Neural progenitor cell (in vitro differentiated cells): ENCODE results near the gene SLC13A4. TPM values are rescaled to one million over a fixed set of nuclear protein-coding genes. Genes with fewer than 3 reads are reported as not detected.

Source experiments
- DNase-seq: peaks from one replicate; pipeline ENCODE4 v3.0.0-alpha.2; 2016; ENCODE audit warnings: low spot score
- H2AFZ ChIP-seq: fragments of 200-600 bp; sonication (generic); replicated peaks from 2 replicates; pipeline ENCODE4 v1.6.1; 2016; ENCODE audit warnings: antibody characterized with exemption
- H3F3A ChIP-seq: fragments of 200-600 bp; sonication (generic); 2 replicates; pipeline ENCODE4 v1.6.1; 2016; ENCODE audit warnings: antibody characterized with exemption, low read depth
- H3K27ac ChIP-seq: fragments of 200-600 bp; sonication (generic); 2 replicates; pipeline ENCODE4 v1.5.1; 2016; ENCODE audit warnings: mild to moderate bottlenecking
- H3K27me3 ChIP-seq: fragments of 200-600 bp; sonication (generic); 2 replicates; pipeline ENCODE4 v1.6.1; 2016; ENCODE audit warnings: mild to moderate bottlenecking, moderate library complexity
- H3K36me3 ChIP-seq: fragments of 200-600 bp; sonication (generic); 2 replicates; pipeline ENCODE4 v1.5.1; 2016
- H3K4me1 ChIP-seq: fragments of 200-600 bp; sonication (generic); 2 replicates; pipeline ENCODE4 v1.6.1; 2016; ENCODE audit warnings: mixed run types
- H3K4me2 ChIP-seq: fragments of 200-600 bp; sonication (generic); 2 replicates; pipeline ENCODE4 v1.6.1; 2016
- H3K4me3 ChIP-seq: fragments of 200-600 bp; sonication (generic); 2 replicates; pipeline ENCODE4 v1.5.1; 2016
- H3K79me2 ChIP-seq: fragments of 200-600 bp; sonication (generic); 2 replicates; pipeline ENCODE4 v1.6.1; 2016; ENCODE audit warnings: low read depth
- H3K9ac ChIP-seq: fragments of 200-600 bp; sonication (generic); 2 replicates; pipeline ENCODE4 v1.6.1; 2016
- H3K9me3 ChIP-seq: fragments of 200-600 bp; sonication (generic); 2 replicates; pipeline ENCODE4 v1.5.1; 2016; ENCODE audit warnings: low read depth
- H4K20me1 ChIP-seq: fragments of 200-600 bp; sonication (generic); 2 replicates; pipeline ENCODE4 v1.6.1; 2016; ENCODE audit warnings: low read depth
- H3K27ac Mint-ChIP-seq: 3 replicates; pipeline ENCODE4 v1.8.0; 2021; ENCODE audit warnings: mixed read lengths
- H3K27me3 Mint-ChIP-seq: 2 replicates; pipeline ENCODE4 v1.8.0; 2022; ENCODE audit warnings: low read depth, mild to moderate bottlenecking, inconsistent platforms, moderate library complexity, mixed read lengths; ENCODE audit not compliant: insufficient read depth
- H3K36me3 Mint-ChIP-seq: 3 replicates; pipeline ENCODE4 v1.8.0; 2021; ENCODE audit warnings: mixed read lengths
- H3K4me1 Mint-ChIP-seq: 3 replicates; pipeline ENCODE4 v1.8.0; 2021; ENCODE audit warnings: mixed read lengths
- H3K4me3 Mint-ChIP-seq: 3 replicates; pipeline ENCODE4 v1.8.0; 2021; ENCODE audit warnings: mild to moderate bottlenecking, moderate library complexity, mixed read lengths
- H3K9me3 Mint-ChIP-seq: 3 replicates; pipeline ENCODE4 v1.8.0; 2020; ENCODE audit warnings: mixed read lengths
- CTCF ChIP-seq: fragments of 200-600 bp; sonication (generic); IDR thresholded peaks from 2 replicates; pipeline ENCODE4 v1.5.1; 2017; ENCODE audit warnings: antibody characterized with exemption, mild to moderate bottlenecking
- EZH2 ChIP-seq: fragments of 200-600 bp; sonication (generic); IDR thresholded peaks from 2 replicates; pipeline ENCODE4 v1.6.1; 2017; ENCODE audit warnings: antibody characterized with exemption, mild to moderate bottlenecking, moderate library complexity
- EZH2phosphoT487 ChIP-seq: fragments of 200-600 bp; sonication (generic); IDR thresholded peaks from 2 replicates; pipeline ENCODE4 v1.6.1; 2017; ENCODE audit warnings: antibody characterized with exemption
- total RNA-seq: library from RNA; depleted of rRNA; stranded (reverse); fragments of >200 nt; gene quantifications from 2 replicates; pipeline ENCODE4 v1.2.3, GENCODE V29; 2015; ENCODE audit warnings: low replicate concordance

The SLC13A4 gene
- total RNA-seq, 1 donor from 2014 or later: 0.28 TPM

GRCh38 chr7:135684699-135685098 is 43.3 kb downstream of the SLC13A4 start:
- Mint-ChIP-seq H3K4me1 (peaks cover 2% of the 10 kb centered on the region), H3K9me3 (no peaks in the 10 kb centered on the region), H3K4me3 (no peak overlapping the region), H3K27me3 (no peaks in the 10 kb centered on the region), H3K27ac (no peak overlapping the region), H3K36me3 (peaks cover 18% of the 10 kb centered on the region)
- no peak overlapping the region for H2AFZ ChIP-seq
- H3K79me2 ChIP-seq: no peaks in the 10 kb centered on the region
- no peak overlapping the region for H3K9ac ChIP-seq
- H3K36me3 ChIP-seq: no peaks in the 10 kb centered on the region
- no peak for TF ChIP-seq CTCF
- no peak for TF ChIP-seq EZH2phosphoT487
- TF ChIP-seq EZH2: no peak
- H3K9me3 ChIP-seq: no peaks in the 10 kb centered on the region
- no peak overlapping the region for H3K4me2 ChIP-seq
- H4K20me1 ChIP-seq: no peaks in the 10 kb centered on the region
- no peak overlapping the region for H3K27ac ChIP-seq
- no peaks in the 10 kb centered on the region for H3K4me1 ChIP-seq
- H3K27me3 ChIP-seq: no peaks in the 10 kb centered on the region
- no peak overlapping the region for H3K4me3 ChIP-seq
- H3F3A ChIP-seq: no peaks in the 10 kb centered on the region
- no peak for DNase-seq

- no peak overlapping the region for H3K9ac ChIP-seq
Observed at GRCh38 chr7:135684136-135684535, 43.9 kb downstream of the SLC13A4 start.

GRCh38 chr7:135683609-135684008 is 44.4 kb downstream of the SLC13A4 start:
- no peak for DNase-seq
- Histone ChIP-seq H3K27me3 (no peaks in the 10 kb centered on the region), H3K36me3 (no peaks in the 10 kb centered on the region), H4K20me1 (no peaks in the 10 kb centered on the region), H2AFZ (no peak overlapping the region), H3K27ac (no peak overlapping the region), H3K4me3 (no peak overlapping the region), H3K4me2 (no peak overlapping the region), H3K79me2 (no peaks in the 10 kb centered on the region), H3K4me1 (no peaks in the 10 kb centered on the region), H3F3A (no peaks in the 10 kb centered on the region), H3K9ac (no peak overlapping the region), H3K9me3 (no peaks in the 10 kb centered on the region)
- no peak for TF ChIP-seq EZH2phosphoT487
- TF ChIP-seq CTCF: no peak
- no peak for TF ChIP-seq EZH2
- Mint-ChIP-seq H3K27ac (no peak overlapping the region), H3K36me3 (peaks cover 17% of the 10 kb centered on the region), H3K4me1 (peaks cover 2% of the 10 kb centered on the region), H3K9me3 (no peaks in the 10 kb centered on the region), H3K4me3 (no peak overlapping the region), H3K27me3 (no peaks in the 10 kb centered on the region)

More at GRCh38 chr7:135684136-135684535, 43.9 kb downstream of the SLC13A4 start:
- Histone ChIP-seq H2AFZ (no peak overlapping the region), H3F3A (no peaks in the 10 kb centered on the region), H3K79me2 (no peaks in the 10 kb centered on the region), H4K20me1 (no peaks in the 10 kb centered on the region), H3K4me1 (no peaks in the 10 kb centered on the region), H3K4me3 (no peak overlapping the region), H3K27ac (no peak overlapping the region), H3K27me3 (no peaks in the 10 kb centered on the region), H3K4me2 (no peak overlapping the region), H3K36me3 (no peaks in the 10 kb centered on the region), H3K9me3 (no peaks in the 10 kb centered on the region)
- Mint-ChIP-seq H3K4me3 (no peak overlapping the region), H3K27ac (no peak overlapping the region), H3K36me3 (peaks cover 17% of the 10 kb centered on the region), H3K27me3 (no peaks in the 10 kb centered on the region), H3K4me1 (peaks cover 2% of the 10 kb centered on the region), H3K9me3 (no peaks in the 10 kb centered on the region)
- no peak for TF ChIP-seq CTCF
- no peak for TF ChIP-seq EZH2phosphoT487
- TF ChIP-seq EZH2: no peak
- DNase-seq: no peak
